ENCODE measurements around the gene HOXA7.

GRCh38 chr7:27196287-27196767, 39.9 kb upstream of the HOXA7 start:
- TF ChIP-seq POLR2A (IDR thresholded peaks at IDR 0.05; ENCODE audit: low read depth, low read length) (no peak), POLR2AphosphoS5 (IDR thresholded peaks at IDR 0.05; ENCODE audit: low read depth, low read length) (no peak), TAF1 (IDR thresholded peaks at IDR 0.05; ENCODE audit: low read depth, low read length) (no peak), POU2F2 (IDR thresholded peaks at IDR 0.05; ENCODE audit: low read depth, low read length) (no peak), PAX5 (IDR thresholded peaks at IDR 0.05; ENCODE audit: insufficient read depth, low read length, severe bottlenecking) (no peak)
